Lung (tissue), 13 donors: ENCODE results near the gene FBXL19. TPM values are rescaled to one million over a fixed set of nuclear protein-coding genes. Genes with fewer than 3 reads are reported as not detected.

Experiments used
- ATAC-seq: fragments of 200-7000 bp; cut with Tn5 transposase; one replicate; pipeline ENCODE4 v1.9.1; 2020; ENCODE audit warnings: moderate number of reproducible peaks; ENCODE audit not compliant: insufficient read depth, low FRiP score
- DNase-seq, 3 donors: peaks; one replicate each; pipeline ENCODE4 v3.0.0-alpha.2; 2013 to 2017
- H3K27ac ChIP-seq, 2 donors: one replicate each; pipeline ENCODE4 v1.5.1; 2013; ENCODE audit warnings: mild to moderate bottlenecking in 2 of 2, moderate library complexity in 2 of 2, control low read depth in 1 of 2, inconsistent platforms in 1 of 2, low read depth in 1 of 2, low read length in 1 of 2
- H3K27me3 ChIP-seq, 3 donors: one replicate each; pipeline ENCODE4 v1.5.1; 2013; ENCODE audit warnings: low read length in 2 of 3; ENCODE audit not compliant: control insufficient read depth in 3 of 3, insufficient read depth in 3 of 3
- H3K36me3 ChIP-seq, 4 donors: one replicate each; pipeline ENCODE4 v1.5.1; 2013; ENCODE audit warnings: low read length in 4 of 4, mild to moderate bottlenecking in 1 of 4, moderate library complexity in 1 of 4; ENCODE audit not compliant: control insufficient read depth in 4 of 4, insufficient read depth in 4 of 4
- H3K4me1 ChIP-seq, 5 donors: one replicate each; pipeline ENCODE4 v1.5.1; 2013; ENCODE audit warnings: low read length in 5 of 5, mild to moderate bottlenecking in 2 of 5, moderate library complexity in 1 of 5; ENCODE audit not compliant: control insufficient read depth in 5 of 5, insufficient read depth in 5 of 5
- H3K4me3 ChIP-seq: one replicate; pipeline ENCODE4 v1.5.1; 2013; ENCODE audit warnings: mild to moderate bottlenecking, control low read depth, moderate library complexity
- H3K9ac ChIP-seq, 2 donors: one replicate each; pipeline ENCODE4 v1.5.1; 2013; ENCODE audit warnings: low read length in 2 of 2, control low read depth in 1 of 2; ENCODE audit not compliant: insufficient read depth in 1 of 2
- H3K9me3 ChIP-seq, 4 donors: one replicate each; pipeline ENCODE4 v1.5.1; 2013; ENCODE audit warnings: low read length in 3 of 4, mild to moderate bottlenecking in 1 of 4, moderate library complexity in 1 of 4; ENCODE audit not compliant: control insufficient read depth in 4 of 4, insufficient read depth in 3 of 4
- CTCF ChIP-seq: IDR thresholded peaks from 2 replicates; pipeline ENCODE4 v1.5.1; 2012; ENCODE audit warnings: mild to moderate bottlenecking; ENCODE audit errors: control extremely low read depth, extremely low read depth
- WGBS, 2 donors: extraction: QIAGEN DNeasy Blood & Tissue Kit; methylation state at CpG; one replicate each; pipeline ENCODE4 v1.1.7; 2013; 5-methylcytosine and 5-hydroxymethylcytosine counted together
- polyA plus RNA-seq, 2 donors: library from polyadenylated mRNA; stranded (reverse); fragments of 200-250 nt; gene quantifications; one replicate each; pipeline ENCODE4 v1.2.1, GENCODE V29; 2013
- small RNA-seq: library from RNA; depleted of rRNA; stranded (forward); fragments of <200 nt; gene quantifications from one replicate; pipeline ENCODE3, GENCODE V24; 2014; ENCODE audit warnings: low replicate concordance
- total RNA-seq, 2 donors: library from RNA; depleted of rRNA in 1 of 2; stranded (reverse); fragments of >200 nt in 1 of 2; gene quantifications; one replicate each; pipeline ENCODE4 v1.2.1, GENCODE V29; 2014 to 2021
- donor health status: control.
- donor health status: control.
- donor health status: Bipolar disorder and iron deficiency.
- donor health status: healthy.
- donor health status: DM: yes; HTN: yes; CAD: no.

Gene FBXL19
- total and polyA plus RNA-seq, 4 donors: 10.3 to 17.3 (median 13.2) TPM

DNA sequence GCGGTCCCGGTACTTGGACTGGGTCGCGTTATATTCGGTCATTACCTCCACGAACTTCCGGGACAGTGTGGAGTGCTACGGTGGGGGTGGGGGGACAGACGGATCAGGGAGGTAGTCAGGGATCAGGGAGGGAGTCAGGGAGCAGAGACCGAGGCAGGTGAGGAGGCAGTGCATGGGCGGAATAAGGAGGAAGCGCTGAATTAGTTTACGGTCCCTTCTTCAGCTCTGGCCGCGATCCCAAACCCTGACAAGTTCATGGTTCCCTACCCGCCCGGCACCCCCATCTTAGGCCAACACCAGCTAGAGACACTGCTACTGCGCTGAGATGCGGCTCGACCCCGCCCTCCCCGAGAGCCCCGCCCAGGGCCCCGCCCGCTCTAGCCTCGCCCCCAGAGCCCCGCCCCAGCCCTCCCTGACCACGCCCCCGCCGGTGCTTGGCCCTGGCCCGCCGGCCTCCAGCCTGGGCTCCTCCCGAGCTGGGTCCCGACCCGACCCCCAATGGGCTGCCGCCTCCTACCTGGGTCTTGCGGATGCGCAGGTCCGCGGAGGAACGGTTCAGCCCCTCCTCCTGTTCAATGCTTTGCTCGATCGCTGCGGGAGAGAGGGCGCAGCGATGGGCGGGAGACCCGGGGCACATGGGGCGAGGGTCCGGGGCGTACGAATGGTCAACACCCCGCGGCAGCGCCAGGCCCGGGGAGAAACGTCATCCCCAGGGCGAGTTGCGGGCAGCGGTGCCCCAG is 73.8 kb downstream of the FBXL19 start:
- Histone ChIP-seq H3K36me3 (no peaks in the 10 kb centered on the region), H3K27ac (peak overlapping the region in 1 of 2 donors; percentile 57), H3K27me3 (peaks cover 0 to 22% (median 6%) of the 10 kb centered on the region in 3 donors), H3K4me3 (peak overlapping the region; percentile 18), H3K4me1 (peaks cover 0 to 5% (median 4%) of the 10 kb centered on the region in 5 donors), H3K9me3 (no peaks in the 10 kb centered on the region), H3K9ac (peak overlapping the region in 1 of 2 donors; percentile 23)
- 3% methylated on average over 58 to 60 of the region's 60 CpGs for WGBS, 2 donors
- ATAC-seq (peak; percentile 91), DNase-seq (peak; percentile 39 to 55 (median 40))
- no peak for TF ChIP-seq CTCF

- H3K4me1 ChIP-seq: peaks cover 0 to 5% (median 4%) of the 10 kb centered on the region in 5 donors
- no peaks in the 10 kb centered on the region for H3K9me3 ChIP-seq
- 58 to 79% methylated on average over 21 of the region's 21 CpGs for WGBS, 2 donors
- no peak for TF ChIP-seq CTCF
- H3K4me3 ChIP-seq: no peak overlapping the region
- ATAC-seq (peak; percentile 61), DNase-seq (no peak)
- no peak overlapping the region for H3K9ac ChIP-seq
- H3K27me3 ChIP-seq: peaks cover 0 to 19% (median 6%) of the 10 kb centered on the region in 3 donors
- no peak overlapping the region for H3K27ac ChIP-seq
- no peaks in the 10 kb centered on the region for H3K36me3 ChIP-seq
Measured at GRCh38 chr16:30997725-30998711, 74.6 kb downstream of the FBXL19 start.

Small RNA genes within 50 kb of the gene (small RNA-seq; reads per million reads assigned to genes)
- not detected for gene AC135048.1
- gene MIR4519: not detected
- gene MIR762: not detected

Other genes with a start within 250 kb of the FBXL19 start
- 10 to 100 TPM; 45.9 to 61.0 TPM for gene SRCAP, start 224.4 kb upstream of the FBXL19 start, total RNA-seq
- 10 to 100 TPM; 13.4 to 16.7 TPM for gene SRCAP, start 224.4 kb upstream of the FBXL19 start, polyA plus RNA-seq
- 10 to 100 TPM; 12.2 to 35.2 TPM for gene PHKG2, start 175.1 kb upstream of the FBXL19 start, total RNA-seq
- gene PHKG2, start 175.1 kb upstream of the FBXL19 start, polyA plus RNA-seq: 10 to 100 TPM; 28.1 to 37.4 TPM
- 10 to 100 TPM in 1 of 2 donors, 1 to 10 TPM in 1; 7.3 to 29.5 TPM for gene CFAP119, start 161.5 kb upstream of the FBXL19 start, total RNA-seq
- gene CFAP119, start 161.5 kb upstream of the FBXL19 start, polyA plus RNA-seq: 10 to 100 TPM; 13.8 to 19.7 TPM
- gene RNF40, start 161.2 kb upstream of the FBXL19 start, total RNA-seq: 100 to 1,000 TPM in 1 of 2 donors, 10 to 100 TPM in 1; 77.6 to 103 TPM
- 10 to 100 TPM; 54.1 to 80.4 TPM for gene RNF40, start 161.2 kb upstream of the FBXL19 start, polyA plus RNA-seq
- 10 to 100 TPM; 10.1 to 16.3 TPM for gene ZNF629, start 136.4 kb upstream of the FBXL19 start, total RNA-seq
- 1 to 10 TPM; 5.7 to 8.0 TPM for gene ZNF629, start 136.4 kb upstream of the FBXL19 start, polyA plus RNA-seq
- 10 to 100 TPM; 25.7 to 30.9 TPM for gene BCL7C, start 29.5 kb upstream of the FBXL19 start, total RNA-seq
- gene BCL7C, start 29.5 kb upstream of the FBXL19 start, polyA plus RNA-seq: 10 to 100 TPM; 18.2 to 51.8 TPM
- gene CTF1, start 27.0 kb upstream of the FBXL19 start, total RNA-seq: 1 to 10 TPM; 4.7 to 9.8 TPM
- 1 to 10 TPM; 3.3 to 5.6 TPM for gene CTF1, start 27.0 kb upstream of the FBXL19 start, polyA plus RNA-seq
- gene ORAI3, start 25.5 kb downstream of the FBXL19 start, total RNA-seq: 10 to 100 TPM; 23.9 to 27.4 TPM
- 10 to 100 TPM; 20.2 to 23.3 TPM for gene ORAI3, start 25.5 kb downstream of the FBXL19 start, polyA plus RNA-seq
- 10 to 100 TPM in 1 of 2 donors, 1 to 10 TPM in 1; 7.4 to 22.0 TPM for gene SETD1A, start 34.2 kb downstream of the FBXL19 start, total RNA-seq
- gene SETD1A, start 34.2 kb downstream of the FBXL19 start, polyA plus RNA-seq: 10 to 100 TPM in 1 of 2 donors, 1 to 10 TPM in 1; 8.7 to 13.1 TPM
- 10 to 100 TPM in 1 of 2 donors, 1 to 10 TPM in 1; 6.2 to 34.5 TPM for gene HSD3B7, start 61.6 kb downstream of the FBXL19 start, total RNA-seq
- gene HSD3B7, start 61.6 kb downstream of the FBXL19 start, polyA plus RNA-seq: 10 to 100 TPM; 20.2 to 21.1 TPM
- gene STX1B, start 87.1 kb downstream of the FBXL19 start, total RNA-seq: under 1 TPM; 0.17 to 0.64 TPM
- gene STX1B, start 87.1 kb downstream of the FBXL19 start, polyA plus RNA-seq: under 1 TPM; 0.33 to 0.49 TPM
- 10 to 100 TPM; 41.6 to 81.1 TPM for gene STX4, start 110.0 kb downstream of the FBXL19 start, total RNA-seq
- gene STX4, start 110.0 kb downstream of the FBXL19 start, polyA plus RNA-seq: 10 to 100 TPM; 90.4 to 98.3 TPM
- gene ZNF668, start 150.7 kb downstream of the FBXL19 start, total RNA-seq: 10 to 100 TPM in 1 of 2 donors, 1 to 10 TPM in 1; 4.0 to 13.2 TPM
- 10 to 100 TPM; 10.7 TPM for gene ZNF668, start 150.7 kb downstream of the FBXL19 start, polyA plus RNA-seq
- gene ZNF646, start 150.8 kb downstream of the FBXL19 start, total RNA-seq: 10 to 100 TPM; 12.7 to 20.5 TPM
- gene ZNF646, start 150.8 kb downstream of the FBXL19 start, polyA plus RNA-seq: 10 to 100 TPM in 1 of 2 donors, 1 to 10 TPM in 1; 8.4 to 12.2 TPM
- 1 to 10 TPM; 1.4 to 2.2 TPM for gene PRSS53, start 165.4 kb downstream of the FBXL19 start, total RNA-seq
- 1 to 10 TPM; 1.6 to 2.3 TPM for gene PRSS53, start 165.4 kb downstream of the FBXL19 start, polyA plus RNA-seq
- 10 to 100 TPM; 49.4 to 74.3 TPM for gene VKORC1, start 171.2 kb downstream of the FBXL19 start, total RNA-seq
- 100 to 1,000 TPM in 1 of 2 donors, 10 to 100 TPM in 1; 66.8 to 118 TPM for gene VKORC1, start 171.2 kb downstream of the FBXL19 start, polyA plus RNA-seq
- 10 to 100 TPM; 20.3 to 47.6 TPM for gene BCKDK, start 184.8 kb downstream of the FBXL19 start, total RNA-seq
- gene BCKDK, start 184.8 kb downstream of the FBXL19 start, polyA plus RNA-seq: 10 to 100 TPM; 16.2 to 61.8 TPM
- 10 to 100 TPM; 53.0 to 68.2 TPM for gene KAT8, start 194.1 kb downstream of the FBXL19 start, total RNA-seq
- 10 to 100 TPM; 53.5 to 73.2 TPM for gene KAT8, start 194.1 kb downstream of the FBXL19 start, polyA plus RNA-seq
- 100 to 1,000 TPM in 1 of 2 donors, 10 to 100 TPM in 1; 84.4 to 127 TPM for gene PRSS8, start 212.2 kb downstream of the FBXL19 start, total RNA-seq
- 10 to 100 TPM; 83.2 to 95.3 TPM for gene PRSS8, start 212.2 kb downstream of the FBXL19 start, polyA plus RNA-seq
- gene PRSS36, start 226.5 kb downstream of the FBXL19 start, total RNA-seq: 1 to 10 TPM in 1 of 2 donors, under 1 TPM in 1; 0.43 to 4.2 TPM
- 1 to 10 TPM; 2.6 to 3.6 TPM for gene PRSS36, start 226.5 kb downstream of the FBXL19 start, polyA plus RNA-seq